GM18498 (cell line): ENCODE measurements around the gene DPYSL5.

Source experiments
- ATAC-seq: cut with Tn5 transposase; IDR thresholded peaks from one replicate; pipeline ENCODE4 v1.9.1; 2021; ENCODE audit warnings: mild to moderate bottlenecking, moderate library complexity; ENCODE audit not compliant: unreplicated experiment

DPYSL5 gene

GRCh38 chr2:26957041-26957440 is 109.1 kb downstream of the DPYSL5 start:
- ATAC-seq, result no peak

- no peak for ATAC-seq
These were observed 109.6 kb downstream of the DPYSL5 start for GRCh38 chr2:26957534-26957933.

GRCh38 chr2:26959331-26959730 is 111.4 kb downstream of the DPYSL5 start:
- ATAC-seq, result no peak

- no peak for ATAC-seq
These were observed 116.7 kb downstream of the DPYSL5 start for GRCh38 chr2:26964446-26965130.

GRCh38 chr2:26968001-26968400 is 120.1 kb downstream of the DPYSL5 start:
- no peak for ATAC-seq

- ATAC-seq, result no peak
These were observed 121.3 kb downstream of the DPYSL5 start for GRCh38 chr2:26969077-26969844.

- peak; percentile 95 for ATAC-seq
These were observed 122.5 kb downstream of the DPYSL5 start, which contains the start of gene MAPRE3 for GRCh38 chr2:26970244-26970927. MAPRE3 (plus strand) TSS chr2:26970637; CDS start chr2:27022219, 51,582 bp downstream.

- no peak for ATAC-seq
These were observed 123.1 kb downstream of the DPYSL5 start for GRCh38 chr2:26970928-26971627.

GRCh38 chr2:26971911-26972786 is 124.2 kb downstream of the DPYSL5 start:
- no peak for ATAC-seq

- ATAC-seq, result no peak
These were observed 126.4 kb downstream of the DPYSL5 start for GRCh38 chr2:26974352-26974751.

GRCh38 chr2:26975102-26975501 is 127.2 kb downstream of the DPYSL5 start:
- ATAC-seq, result no peak

- ATAC-seq, result no peak
These were observed 127.7 kb downstream of the DPYSL5 start for GRCh38 chr2:26975656-26976055.

- ATAC-seq, result no peak
These were observed 128.3 kb downstream of the DPYSL5 start for GRCh38 chr2:26976237-26976636.

GRCh38 chr2:26977012-26977411 is 129.1 kb downstream of the DPYSL5 start:
- no peak for ATAC-seq

GRCh38 chr2:26978061-26978596 is 130.2 kb downstream of the DPYSL5 start:
- ATAC-seq, result no peak

- ATAC-seq, result no peak
These were observed 131.8 kb downstream of the DPYSL5 start for GRCh38 chr2:26979741-26980140.

GRCh38 chr2:26980971-26981370 is 133.0 kb downstream of the DPYSL5 start:
- ATAC-seq, result no peak

GRCh38 chr2:26982102-26982742 is 134.3 kb downstream of the DPYSL5 start:
- ATAC-seq, result peak; percentile 52

- no peak for ATAC-seq
These were observed 135.8 kb downstream of the DPYSL5 start for GRCh38 chr2:26983746-26984145.
